H1 (cell line): ENCODE data around the gene LAD1. TPM values are rescaled to one million over a fixed set of nuclear protein-coding genes. Genes with fewer than 3 reads are reported as not detected.

Experiments used
- CTCF ChIA-PET: fragments of 300-600 bp; sonication (Branson Sonifier 250); formaldehyde crosslinking; loops from one replicate; lab custom pipeline; 2021; ENCODE audit not compliant: partially characterized antibody; lab: Charles Lee
- POLR2A ChIA-PET: fragments of 300-600 bp; sonication (Branson Sonifier 250); formaldehyde crosslinking; loops from one replicate; lab custom pipeline; 2021; ENCODE audit warnings: inconsistent platforms; ENCODE audit not compliant: partially characterized antibody; lab: Charles Lee
- DNase-seq, 2 experiments: peaks; one replicate each; pipeline versions ENCODE4 v3.0.0 to v3.0.0-alpha.2; 2010 to 2022; ENCODE audit warnings: low spot score in 2 of 2, low read depth in 1 of 2, mixed read lengths in 1 of 2
- FAIRE-seq: peaks from 2 replicates; lab custom pipeline; 2011; peaks lifted over from hg19 to GRCh38; lab: Jason Lieb, UNC
- H2AFZ ChIP-seq: 2 replicates; pipeline ENCODE4 v1.8.1; 2012; ENCODE audit warnings: low read length, inconsistent platforms
- H2AK5ac ChIP-seq: 2 replicates; pipeline ENCODE4 v1.6.1; 2013; ENCODE audit warnings: low read depth, low read length
- H2BK120ac ChIP-seq: replicated peaks from 2 replicates; pipeline ENCODE3; 2013; ENCODE audit warnings: low read depth, low read length, inconsistent platforms
- H2BK12ac ChIP-seq: 2 replicates; pipeline ENCODE4 v1.6.1; 2013; ENCODE audit warnings: low read depth, low read length
- H2BK15ac ChIP-seq: 2 replicates; pipeline ENCODE4 v1.6.1; 2013; ENCODE audit warnings: low read length
- H2BK20ac ChIP-seq: 2 replicates; pipeline ENCODE4 v1.6.1; 2013; ENCODE audit warnings: low read length
- H2BK5ac ChIP-seq: 2 replicates; pipeline ENCODE4 v1.6.1; 2013; ENCODE audit warnings: low read depth, low read length
- H3K14ac ChIP-seq: 2 replicates; pipeline ENCODE4 v1.6.1; 2013; ENCODE audit warnings: inconsistent platforms; ENCODE audit not compliant: insufficient read length
- H3K18ac ChIP-seq: 2 replicates; pipeline ENCODE4 v1.6.1; 2013; ENCODE audit warnings: low read length; ENCODE audit errors: extremely low read depth
- H3K23ac ChIP-seq: 2 replicates; pipeline ENCODE4 v1.6.1; 2013; ENCODE audit warnings: inconsistent platforms; ENCODE audit not compliant: insufficient read length
- H3K23me2 ChIP-seq: 2 replicates; pipeline ENCODE4 v1.6.1; 2013; ENCODE audit warnings: low read depth, low read length
- H3K27ac ChIP-seq: 2 replicates; pipeline ENCODE4 v1.6.1; 2011; ENCODE audit warnings: low read depth, low read length, inconsistent platforms
- H3K27me3 ChIP-seq, 4 experiments: replicated peaks in 1 of 4; 1 replicate in 1 of 4; 2 replicates in 3 of 4; pipeline versions ENCODE4 v1.6.1 to v1.8.1; 2011 to 2013; ENCODE audit warnings: low read length in 3 of 4, mild to moderate bottlenecking in 3 of 4, inconsistent platforms in 2 of 4, mixed read lengths in 2 of 4, moderate library complexity in 1 of 4; ENCODE audit not compliant: control insufficient read depth in 3 of 4, insufficient read depth in 3 of 4; ENCODE audit errors: extremely low read depth in 1 of 4
- H3K36me3 ChIP-seq, 4 experiments: 2 replicates each; pipeline versions ENCODE4 v1.6.1 to v1.8.1; 2011 to 2013; ENCODE audit warnings: mild to moderate bottlenecking in 4 of 4, low read length in 3 of 4, moderate library complexity in 2 of 4, control low read depth in 1 of 4, inconsistent platforms in 1 of 4; ENCODE audit not compliant: insufficient read depth in 4 of 4, control insufficient read depth in 2 of 4
- H3K4ac ChIP-seq: replicated peaks from 2 replicates; pipeline ENCODE3; 2013; ENCODE audit warnings: low read length, low read depth, mixed read lengths, inconsistent platforms; ENCODE audit not compliant: insufficient read length
- H3K4me1 ChIP-seq, 4 experiments: replicated peaks in 1 of 4; 1 replicate in 1 of 4; 2 replicates in 3 of 4; pipeline versions ENCODE4 v1.6.1 to v1.8.1; 2011 to 2013; ENCODE audit warnings: low read length in 3 of 4, inconsistent platforms in 2 of 4, mixed read lengths in 1 of 4; ENCODE audit not compliant: insufficient read depth in 4 of 4, control insufficient read depth in 3 of 4
- H3K4me2 ChIP-seq, 2 experiments: 2 replicates each; pipeline versions ENCODE4 v1.6.1 to v1.8.1; 2011 to 2013; ENCODE audit warnings: low read depth in 2 of 2, low read length in 2 of 2, control low read depth in 1 of 2, inconsistent platforms in 1 of 2, mild to moderate bottlenecking in 1 of 2; ENCODE audit not compliant: insufficient read depth in 1 of 2
- H3K4me3 ChIP-seq, 4 experiments: fragments of 200-600, 300-600 bp in 1 of 4; sonication (generic), shearing (Covaris generic), sonication (Bioruptor Twin) in 1 of 4; 2 replicates each; pipeline versions ENCODE4 v1.5.1 to v1.8.1; 2011 to 2016; ENCODE audit warnings: low read length in 4 of 4, low read depth in 3 of 4, control low read depth in 2 of 4, inconsistent platforms in 2 of 4, mild to moderate bottlenecking in 2 of 4, mixed read lengths in 1 of 4, moderate library complexity in 1 of 4; ENCODE audit not compliant: insufficient read depth in 2 of 4; ENCODE audit errors: extremely low read depth in 1 of 4
- H3K56ac ChIP-seq: replicated peaks from 2 replicates; pipeline ENCODE3; 2013; ENCODE audit warnings: low read depth, mild to moderate bottlenecking, mixed read lengths, low read length, inconsistent platforms; ENCODE audit not compliant: insufficient read length
- H3K79me1 ChIP-seq: 2 replicates; pipeline ENCODE4 v1.6.1; 2013; ENCODE audit warnings: low read depth, low read length, control low read depth
- H3K79me2 ChIP-seq, 2 experiments: 2 replicates each; pipeline versions ENCODE4 v1.6.1 to v1.8.1; 2012 to 2013; ENCODE audit warnings: low read length in 2 of 2, mild to moderate bottlenecking in 2 of 2, inconsistent platforms in 1 of 2; ENCODE audit not compliant: insufficient read depth in 2 of 2, control insufficient read depth in 1 of 2
- H3K9ac ChIP-seq, 4 experiments: replicated peaks in 1 of 4; 1 replicate in 1 of 4; 2 replicates in 3 of 4; pipeline versions ENCODE4 v1.6.1 to v1.8.1; 2011 to 2013; ENCODE audit warnings: low read depth in 3 of 4, low read length in 3 of 4, control low read depth in 2 of 4, mild to moderate bottlenecking in 2 of 4, moderate library complexity in 2 of 4, inconsistent platforms in 1 of 4; ENCODE audit errors: extremely low read depth in 1 of 4
- H3K9me3 ChIP-seq, 2 experiments: 2 replicates each; pipeline versions ENCODE4 v1.6.1 to v1.8.1; 2012 to 2013; ENCODE audit warnings: mild to moderate bottlenecking in 2 of 2, moderate library complexity in 2 of 2, control low read depth in 1 of 2, inconsistent platforms in 1 of 2, low read depth in 1 of 2, low read length in 1 of 2, mixed read lengths in 1 of 2; ENCODE audit not compliant: insufficient read depth in 2 of 2
- H4K20me1 ChIP-seq, 2 experiments: replicated peaks in 1 of 2; 2 replicates each; pipeline versions ENCODE3 to v1.8.1; 2011 to 2013; ENCODE audit warnings: inconsistent platforms in 2 of 2, low read length in 2 of 2, mild to moderate bottlenecking in 1 of 2; ENCODE audit not compliant: insufficient read depth in 2 of 2, control insufficient read depth in 1 of 2
- H4K5ac ChIP-seq: 2 replicates; pipeline ENCODE4 v1.6.1; 2013; ENCODE audit warnings: low read length, low read depth, mixed read lengths, inconsistent platforms; ENCODE audit not compliant: insufficient read length
- H4K8ac ChIP-seq: 2 replicates; pipeline ENCODE4 v1.8.0; 2013; ENCODE audit warnings: mild to moderate bottlenecking, moderate library complexity, low read length, inconsistent platforms; ENCODE audit not compliant: insufficient read depth; ENCODE audit errors: extremely low read depth
- H4K91ac ChIP-seq: replicated peaks from 2 replicates; pipeline ENCODE3; 2013; ENCODE audit warnings: low read length, mixed read lengths, inconsistent platforms; ENCODE audit not compliant: insufficient read length
- BRCA1 ChIP-seq: IDR thresholded peaks from 2 replicates; pipeline ENCODE4 v1.6.1; 2012; ENCODE audit warnings: low read depth, low read length, improper control_type of control experiment
- CBX5 ChIP-seq: fragments of 300-800, 300-1000 bp; sonication (generic); IDR thresholded peaks from 2 replicates; pipeline ENCODE4 v1.7.1; 2016; ENCODE audit warnings: antibody characterized with exemption, low read length, low read depth
- CREB1 ChIP-seq: IDR thresholded peaks from 2 replicates; pipeline ENCODE4 v1.6.1; 2012; ENCODE audit warnings: inconsistent platforms
- CTBP2 ChIP-seq: IDR thresholded peaks from 2 replicates; pipeline ENCODE4 v1.7.0; 2011; ENCODE audit warnings: borderline replicate concordance, mild to moderate bottlenecking, moderate library complexity, mixed read lengths, low read length; ENCODE audit not compliant: insufficient read depth, insufficient read length
- KDM1A ChIP-seq: fragments of 200-600, 300-600 bp; sonication (generic); IDR thresholded peaks from 2 replicates; pipeline ENCODE4 v1.7.1; 2016; ENCODE audit warnings: mild to moderate bottlenecking, low read length, borderline replicate concordance
- NRF1 ChIP-seq: IDR thresholded peaks from 2 replicates; pipeline ENCODE4 v1.6.1; 2011; ENCODE audit warnings: mild to moderate bottlenecking, low read depth, low read length, improper control_type of control experiment
- RAD21 ChIP-seq, 2 experiments: IDR thresholded peaks in 1 of 2; conservative IDR thresholded peaks in 1 of 2; 2 replicates each; pipeline ENCODE4 v1.6.1; 2011; ENCODE audit warnings: low read depth in 2 of 2, low read length in 2 of 2, improper control_type of control experiment in 1 of 2, inconsistent platforms in 1 of 2, mild to moderate bottlenecking in 1 of 2, moderate library complexity in 1 of 2
- SIRT6 ChIP-seq: IDR thresholded peaks from one replicate; pipeline ENCODE4 v1.7.1; 2012; ENCODE audit warnings: low read length, inconsistent platforms
- WGBS, 2 experiments: shearing (Covaris generic) in 1 of 2; methylation state at CpG; one replicate each; pipeline versions ENCODE4 v1.1.6 to v1.1.7; 2013 to 2015; ENCODE audit warnings: low lambda C conversion rate in 2 of 2, mixed read lengths in 2 of 2, inconsistent platforms in 1 of 2, low coverage in 1 of 2, missing lambda C conversion rate in 1 of 2; ENCODE audit not compliant: insufficient replicate concordance in 2 of 2, insufficient coverage in 1 of 2, insufficient read length in 1 of 2; ENCODE audit errors: extremely low coverage in 1 of 2, missing lambda C conversion rate in 1 of 2; 5-methylcytosine and 5-hydroxymethylcytosine counted together
- polyA plus RNA-seq, 7 experiments: library from polyadenylated mRNA; depleted of rRNA in 3 of 7; stranded (reverse) in 5 of 7; unstranded in 2 of 7; fragments of >200 nt in 5 of 7; fragments of 200-250 nt in 2 of 7; gene quantifications; 1 replicate in 5 of 7; 2 replicates in 1 of 7; 4 replicates in 1 of 7; pipeline versions ENCODE4 v1.2.1 to v1.2.3, GENCODE V29; 2011 to 2013; ENCODE audit warnings: missing spikeins in 2 of 7, mixed read lengths in 2 of 7
- total RNA-seq: library from RNA; stranded (reverse); fragmentation: NEBNext Ultra II Directional; extraction: Animal tissue kit (Norgen Biotek cat#: 25700); gene quantifications from 2 replicates; pipeline ENCODE4 v1.2.1, GENCODE V29; 2021
- TF ChIP-seq, protein P1 (sequence below): IDR thresholded peaks from 2 replicates; pipeline ENCODE4 v1.6.1; 2012; ENCODE audit warnings: inconsistent platforms
- TF ChIP-seq, protein P2 (sequence below): IDR thresholded peaks from 2 replicates; pipeline ENCODE4 v1.6.1; 2011; ENCODE audit warnings: low read length, improper control_type of control experiment

The LAD1 gene
- total and polyA plus RNA-seq, 2 of the 8 experiments (the other 6 are each of a cell fraction or from before 2014, with no cell fraction given) = 9.3 to 32.8 TPM

- CTCF ChIA-PET = interaction anchor here (0.6 to 14.7 kb wide), 24 partner anchors 9 to 276 kb away, joined by 3 to 275 read pairs (median 10); partner anchors contain the start of genes PKP1 and TNNT2
- H2AFZ ChIP-seq = no peak overlapping the region
Observed at GRCh38 chr1:201362906-201363305, 36.2 kb downstream of the LAD1 start.

More at GRCh38 chr1:201362906-201363305, 36.2 kb downstream of the LAD1 start:
- H2BK120ac ChIP-seq = no peak overlapping the region
- H3K14ac ChIP-seq = no peak overlapping the region
- no peak overlapping the region for H3K9ac ChIP-seq
- no peak overlapping the region for H2BK15ac ChIP-seq
- H3K9me3 ChIP-seq = no peaks in the 10 kb centered on the region
- 0 out of 2 replicates have a peak overlapping the region, but pooled peaks have one; percentile 34 for H2AK5ac ChIP-seq
- no peak overlapping the region for H2BK20ac ChIP-seq
- no peak overlapping the region for H3K27ac ChIP-seq
- H3K4ac ChIP-seq = no peak overlapping the region
- FAIRE-seq = no peak
- TF ChIP-seq BRCA1 (no peak), CBX5 (no peak), NRF1 (no peak), CREB1 (no peak), RAD21 (IDR thresholded peaks at IDR 0.05 in 1 of 2, conservative IDR thresholded peaks at IDR 0.05 in 1 of 2; ENCODE audit: low read depth in 2 of 2, low read length in 2 of 2) (no peak), CTBP2 (no peak), KDM1A (no peak), SIRT6 (no peak)
- TF ChIP-seq, protein P1, sequence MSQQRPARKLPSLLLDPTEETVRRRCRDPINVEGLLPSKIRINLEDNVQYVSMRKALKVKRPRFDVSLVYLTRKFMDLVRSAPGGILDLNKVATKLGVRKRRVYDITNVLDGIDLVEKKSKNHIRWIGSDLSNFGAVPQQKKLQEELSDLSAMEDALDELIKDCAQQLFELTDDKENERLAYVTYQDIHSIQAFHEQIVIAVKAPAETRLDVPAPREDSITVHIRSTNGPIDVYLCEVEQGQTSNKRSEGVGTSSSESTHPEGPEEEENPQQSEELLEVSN = no peak
- TF ChIP-seq, protein P2, sequence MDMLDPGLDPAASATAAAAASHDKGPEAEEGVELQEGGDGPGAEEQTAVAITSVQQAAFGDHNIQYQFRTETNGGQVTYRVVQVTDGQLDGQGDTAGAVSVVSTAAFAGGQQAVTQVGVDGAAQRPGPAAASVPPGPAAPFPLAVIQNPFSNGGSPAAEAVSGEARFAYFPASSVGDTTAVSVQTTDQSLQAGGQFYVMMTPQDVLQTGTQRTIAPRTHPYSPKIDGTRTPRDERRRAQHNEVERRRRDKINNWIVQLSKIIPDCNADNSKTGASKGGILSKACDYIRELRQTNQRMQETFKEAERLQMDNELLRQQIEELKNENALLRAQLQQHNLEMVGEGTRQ = no peak
- H3K27me3 ChIP-seq = no peaks in the 10 kb centered on the region
- WGBS, 2 experiments = 92% methylated on average over 3 of the region's 3 CpGs; no CpG with 5 or more reads in 1 of the 2 experiments
- 0 out of 2 replicates have a peak overlapping the region, but pooled peaks have one; percentile 44 for H2BK5ac ChIP-seq
- H4K8ac ChIP-seq = no peak overlapping the region
- H3K56ac ChIP-seq = no peak overlapping the region
- no peaks in the 10 kb centered on the region for H4K20me1 ChIP-seq
- no peaks in the 10 kb centered on the region for H3K23me2 ChIP-seq
- H3K4me2 ChIP-seq = no peak overlapping the region
- H3K4me1 ChIP-seq = peaks cover 0 to 5% (median under 1%) of the 10 kb centered on the region in 4 experiments; a peak in 5 of 7 replicates
- H3K4me3 ChIP-seq = no peak overlapping the region
- H3K79me2 ChIP-seq = no peaks in the 10 kb centered on the region
- POLR2A ChIA-PET = interaction anchor here (1.4 to 7.7 kb wide), 4 partner anchors 11 to 104 kb away, joined by 6 to 49 read pairs (median 18); partner anchors contain the start of gene LAD1
- H4K5ac ChIP-seq = no peak overlapping the region
- H3K36me3 ChIP-seq = no peaks in the 10 kb centered on the region
- no peaks in the 10 kb centered on the region for H3K79me1 ChIP-seq
- no peak overlapping the region for H3K18ac ChIP-seq
- H4K91ac ChIP-seq = no peak overlapping the region
- no peak overlapping the region for H3K23ac ChIP-seq
- no peak overlapping the region for H2BK12ac ChIP-seq
- no peak for DNase-seq
